ENCODE data around the gene OSBPL7.

Gene OSBPL7

GRCh38 chr17:47847341-47848197 is 26.0 kb upstream of the OSBPL7 start:
- no peak for DNase-seq

DNA sequence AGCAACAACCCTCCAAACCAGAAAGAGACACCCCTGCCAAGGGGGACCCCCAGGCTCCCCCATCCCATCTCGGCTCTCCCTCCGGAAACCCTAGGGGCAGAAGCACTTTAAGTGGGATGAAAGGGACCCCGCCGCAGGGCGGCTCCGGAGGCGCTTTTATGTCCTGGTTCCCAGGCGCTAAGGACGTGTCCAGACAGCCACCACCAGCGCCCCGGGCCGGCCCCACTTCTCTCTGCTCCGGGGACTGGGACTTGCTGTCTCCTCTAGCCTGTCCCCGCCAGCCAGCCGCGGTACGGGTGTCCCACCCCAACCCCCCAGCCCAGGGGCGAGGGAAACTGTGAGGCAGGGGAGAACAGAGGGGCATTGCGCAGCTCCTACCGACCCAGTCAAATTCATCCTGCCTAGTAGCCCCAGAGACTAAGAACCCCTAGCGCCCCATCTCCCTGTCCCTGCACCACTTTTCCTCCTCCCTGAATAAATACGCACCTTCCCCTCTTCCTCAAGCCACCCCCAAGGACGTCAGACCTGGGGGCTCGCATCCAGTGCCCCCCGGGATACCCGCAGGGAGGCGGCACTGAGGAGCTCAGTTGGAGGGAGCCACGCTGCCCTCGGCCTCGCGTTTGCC is 25.2 kb upstream of the OSBPL7 start:
- DNase-seq, result no peak

GRCh38 chr17:47845716-47846075 is 24.1 kb upstream of the OSBPL7 start:
- DNase-seq, result no peak

DNA sequence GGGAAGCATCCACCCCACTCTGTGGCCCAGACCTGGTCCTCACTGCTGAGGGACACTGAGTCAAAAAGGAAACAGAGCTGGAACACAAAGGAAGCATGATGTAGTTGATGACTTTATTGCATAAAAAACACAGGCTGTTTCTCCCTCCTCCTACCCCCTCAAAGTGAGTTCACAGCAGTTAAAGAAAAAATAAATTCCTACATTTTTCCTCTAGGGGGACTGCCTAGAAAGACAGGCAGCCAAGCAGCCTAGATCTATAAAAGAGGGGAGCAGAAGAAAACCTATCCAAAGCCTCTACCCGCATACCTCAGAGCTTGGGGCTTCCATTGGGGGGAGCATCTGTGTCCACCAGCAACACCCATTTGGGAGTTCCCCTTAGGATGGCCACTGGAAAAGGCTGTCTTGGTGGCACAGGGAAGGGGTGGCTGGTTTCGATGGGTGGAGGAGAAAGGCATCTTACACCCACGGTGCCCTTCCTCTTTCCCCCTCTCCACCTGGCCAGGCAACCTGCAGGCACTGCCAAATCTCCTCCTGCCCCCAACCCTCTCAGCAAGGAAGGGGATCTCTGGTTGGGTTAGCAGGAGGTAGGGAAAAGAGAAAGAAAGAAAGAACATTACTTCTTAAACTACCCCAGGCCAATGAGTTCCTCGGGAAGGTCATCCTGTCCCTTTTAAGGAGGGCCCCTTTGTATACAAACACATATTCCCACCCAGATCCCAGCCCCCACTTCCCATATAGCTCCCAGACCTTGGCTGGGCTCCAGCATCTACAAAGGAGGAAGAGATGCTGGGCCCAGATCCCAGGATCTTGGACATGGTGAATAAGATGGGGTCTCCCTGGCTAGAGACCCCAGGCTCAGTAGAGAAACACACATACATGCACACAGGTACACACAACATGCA is 23.5 kb upstream of the OSBPL7 start:
- DNase-seq, result no peak

DNA sequence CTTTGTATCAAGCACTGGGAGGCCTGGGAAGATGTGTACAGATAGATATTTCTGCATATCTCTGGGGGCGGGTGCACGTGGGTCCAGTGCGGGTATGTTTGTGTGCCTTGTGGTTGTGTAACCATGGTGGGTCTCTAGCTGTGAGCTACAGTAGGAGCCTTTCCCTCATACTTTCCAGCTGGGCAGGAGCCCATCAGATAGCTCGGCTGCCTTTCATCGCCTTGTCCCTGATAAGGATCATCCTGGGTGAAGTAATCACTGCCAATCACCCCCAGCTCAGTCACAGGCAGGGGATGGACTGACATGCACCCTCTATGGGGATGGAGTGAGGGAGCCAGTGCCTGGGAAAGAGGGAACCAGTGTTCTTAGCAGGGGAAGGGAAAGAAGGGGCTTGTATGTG is 22.6 kb upstream of the OSBPL7 start:
- no peak for DNase-seq

GRCh38 chr17:47843391-47843730 is 21.8 kb upstream of the OSBPL7 start:
- DNase-seq, result no peak

DNA sequence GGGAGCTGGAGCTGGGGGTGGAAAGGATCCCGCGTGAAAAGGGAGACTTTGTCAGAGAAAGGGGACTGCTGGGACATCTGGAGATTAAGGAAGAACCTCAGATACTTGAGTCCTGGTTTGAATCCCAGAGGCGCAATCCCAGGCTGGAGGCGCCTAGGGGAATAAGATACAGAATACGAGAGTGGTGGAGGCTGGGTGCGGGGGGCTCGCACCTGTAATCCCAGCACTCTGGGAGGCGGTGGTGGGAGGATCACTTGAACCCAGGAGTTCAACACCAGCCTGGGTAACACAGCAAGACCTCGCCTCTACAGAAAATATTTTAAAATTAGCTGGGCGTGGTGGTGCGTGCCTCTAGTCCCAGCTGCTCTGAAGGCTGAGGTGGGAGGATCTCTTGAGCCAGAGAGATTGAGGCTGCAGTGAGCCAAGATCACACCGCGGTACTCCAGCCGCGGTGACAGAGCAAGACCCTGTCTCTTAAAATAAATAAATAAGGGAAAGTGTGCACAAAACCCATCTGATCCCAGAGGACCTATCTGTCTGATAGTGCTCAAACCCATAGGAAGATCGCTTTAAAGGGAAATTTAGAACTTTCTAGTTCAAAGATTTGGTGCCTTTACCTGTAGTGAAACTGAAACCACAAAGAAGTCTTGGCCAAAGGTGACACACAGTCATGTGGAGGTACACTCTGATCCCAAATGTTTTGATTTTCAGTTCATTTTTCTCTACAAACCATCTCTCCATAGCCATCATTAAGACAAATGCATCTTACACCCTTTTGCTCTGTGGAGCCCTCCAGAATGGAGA is 20.1 kb upstream of the OSBPL7 start:
- no peak for DNase-seq

DNA sequence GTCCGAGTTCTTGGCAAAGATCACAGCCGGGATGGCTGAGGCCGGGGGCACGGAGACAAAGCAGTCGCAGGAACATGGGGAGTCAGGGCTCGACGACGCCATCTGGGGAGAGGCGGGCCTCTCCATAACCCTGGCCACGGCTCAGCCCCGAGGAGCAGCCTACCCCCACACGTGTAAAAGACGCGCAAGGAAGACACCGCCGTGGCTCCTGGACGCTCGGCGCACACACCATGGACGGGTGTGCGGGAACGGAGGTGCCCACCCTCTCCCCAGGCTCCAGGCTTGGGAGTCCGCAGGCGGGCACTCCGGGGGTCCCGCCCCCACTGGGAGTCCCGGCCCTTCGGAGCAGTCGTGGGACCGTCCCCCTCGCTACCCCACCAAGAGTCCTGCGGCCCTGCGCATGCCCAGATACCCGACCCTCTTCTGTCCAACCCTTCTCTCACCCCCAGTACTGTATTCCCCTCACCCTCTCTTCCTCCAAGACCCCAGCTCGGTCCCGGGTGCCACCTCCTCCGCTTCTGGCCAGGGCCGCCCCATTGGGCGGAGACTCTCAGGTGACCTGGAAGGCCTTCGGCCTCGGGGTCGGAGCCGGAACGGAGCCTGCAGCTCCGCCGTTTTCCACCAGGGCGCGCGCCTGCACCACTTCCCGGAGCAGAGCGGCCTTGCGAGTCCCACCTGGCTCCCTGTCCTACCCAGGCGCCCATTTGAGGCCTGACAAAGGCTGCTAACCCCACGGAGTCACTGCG is 19.3 kb upstream of the OSBPL7 start, which contains the start of gene SCRN2:
Gene SCRN2 (minus strand): TSS at position 532 of the 746 bp plus-strand sequence. CDS start 430 bp downstream, at position 102.
- DNase-seq, result peak; percentile 70

DNA sequence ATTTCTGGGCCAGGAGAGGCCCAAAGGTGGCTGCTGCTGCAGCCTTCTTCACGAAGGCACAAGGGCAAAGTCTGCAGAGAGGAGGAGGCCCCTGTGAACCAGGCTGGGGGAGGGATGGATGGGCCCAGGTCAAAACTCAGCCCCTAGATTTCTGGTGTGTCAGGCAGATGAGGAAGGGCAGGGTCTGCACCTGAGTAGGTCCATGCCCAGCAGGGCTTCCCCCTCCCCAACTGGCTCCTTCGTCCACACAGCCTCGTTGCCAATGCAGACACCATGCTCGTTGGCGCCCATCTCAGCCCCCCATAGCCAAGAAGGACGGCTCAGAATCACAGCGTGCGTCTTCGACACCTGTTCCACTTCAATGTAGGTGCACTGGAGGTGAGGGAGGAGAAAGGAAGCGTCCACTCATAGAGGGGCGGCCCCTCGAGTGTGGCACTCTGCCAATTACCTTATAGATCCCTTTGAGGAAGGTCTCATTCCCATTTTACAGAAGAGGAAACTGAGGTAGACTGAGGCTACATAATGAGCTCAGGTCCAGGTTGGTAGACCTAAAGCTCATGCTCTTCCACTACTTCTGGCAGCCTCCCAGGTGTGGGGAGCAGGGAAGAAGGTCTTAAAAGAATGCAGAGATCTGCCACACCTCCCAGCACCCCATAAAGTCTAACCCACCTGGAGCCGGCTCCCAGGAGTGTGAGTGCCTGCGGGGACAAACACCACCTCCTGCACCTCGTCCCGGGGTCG is 18.6 kb upstream of the OSBPL7 start:
- DNase-seq, result no peak

GRCh38 chr17:47839071-47839470 is 17.5 kb upstream of the OSBPL7 start:
- DNase-seq, result no peak

DNA sequence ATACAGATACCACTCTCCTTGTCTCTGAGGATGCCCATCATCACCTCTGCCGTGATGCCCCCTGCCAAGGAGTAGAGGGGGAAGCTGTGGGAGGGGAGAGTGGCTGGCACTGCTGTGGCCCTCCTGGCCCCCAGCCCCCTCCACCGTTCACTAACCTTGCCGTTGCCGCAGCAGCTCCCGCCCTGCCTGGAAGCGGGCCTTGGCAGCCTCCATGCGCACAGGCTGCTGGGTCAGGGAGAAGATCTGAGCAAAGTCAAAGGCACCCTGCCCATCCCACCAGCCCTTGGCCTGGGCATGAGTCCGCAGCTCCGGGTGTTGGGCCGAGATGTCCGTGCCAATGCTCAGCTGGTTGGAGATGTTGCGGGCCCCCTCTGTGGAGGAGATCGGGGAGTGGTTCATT is 17.0 kb upstream of the OSBPL7 start:
- DNase-seq, result no peak

DNA sequence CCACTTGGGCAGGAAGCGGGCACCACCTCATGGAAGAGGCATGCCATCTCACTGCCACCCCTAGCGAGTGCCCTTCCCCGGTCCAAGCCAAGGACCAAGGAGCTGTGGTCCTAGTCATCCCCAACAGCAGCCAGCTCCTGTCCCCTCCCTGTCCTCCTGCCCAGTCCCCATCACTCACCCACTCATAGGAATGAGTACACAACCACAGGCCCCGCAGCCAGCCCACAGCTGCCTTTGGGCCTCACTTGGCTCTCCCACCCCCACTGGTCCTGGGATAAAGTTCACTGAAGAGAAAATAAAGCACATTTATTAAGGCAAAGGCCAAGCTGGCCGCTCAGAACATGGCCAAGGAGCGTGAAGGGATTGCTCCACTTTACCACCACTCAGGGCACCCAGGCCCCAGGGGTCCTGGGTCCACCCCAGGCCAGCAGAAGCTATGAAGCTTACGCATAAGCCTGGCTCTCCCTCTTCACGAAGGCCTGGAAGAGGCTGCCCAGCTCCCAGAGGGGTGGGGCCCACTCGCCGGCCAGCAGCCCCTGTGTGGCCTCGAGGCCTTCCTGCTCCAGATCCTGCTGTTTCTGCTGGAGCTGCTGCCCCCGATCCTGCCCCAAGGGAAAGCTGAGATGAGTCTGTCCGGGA is 15.9 kb upstream of the OSBPL7 start:
- no peak for DNase-seq

GRCh38 chr17:47836601-47837000 is 15.0 kb upstream of the OSBPL7 start:
- no peak for DNase-seq

- no peak for DNase-seq
Measured at GRCh38 chr17:47834756-47835155, 13.2 kb upstream of the OSBPL7 start.

- no peak for DNase-seq
Measured at GRCh38 chr17:47831934-47832327, 10.3 kb upstream of the OSBPL7 start.

DNA sequence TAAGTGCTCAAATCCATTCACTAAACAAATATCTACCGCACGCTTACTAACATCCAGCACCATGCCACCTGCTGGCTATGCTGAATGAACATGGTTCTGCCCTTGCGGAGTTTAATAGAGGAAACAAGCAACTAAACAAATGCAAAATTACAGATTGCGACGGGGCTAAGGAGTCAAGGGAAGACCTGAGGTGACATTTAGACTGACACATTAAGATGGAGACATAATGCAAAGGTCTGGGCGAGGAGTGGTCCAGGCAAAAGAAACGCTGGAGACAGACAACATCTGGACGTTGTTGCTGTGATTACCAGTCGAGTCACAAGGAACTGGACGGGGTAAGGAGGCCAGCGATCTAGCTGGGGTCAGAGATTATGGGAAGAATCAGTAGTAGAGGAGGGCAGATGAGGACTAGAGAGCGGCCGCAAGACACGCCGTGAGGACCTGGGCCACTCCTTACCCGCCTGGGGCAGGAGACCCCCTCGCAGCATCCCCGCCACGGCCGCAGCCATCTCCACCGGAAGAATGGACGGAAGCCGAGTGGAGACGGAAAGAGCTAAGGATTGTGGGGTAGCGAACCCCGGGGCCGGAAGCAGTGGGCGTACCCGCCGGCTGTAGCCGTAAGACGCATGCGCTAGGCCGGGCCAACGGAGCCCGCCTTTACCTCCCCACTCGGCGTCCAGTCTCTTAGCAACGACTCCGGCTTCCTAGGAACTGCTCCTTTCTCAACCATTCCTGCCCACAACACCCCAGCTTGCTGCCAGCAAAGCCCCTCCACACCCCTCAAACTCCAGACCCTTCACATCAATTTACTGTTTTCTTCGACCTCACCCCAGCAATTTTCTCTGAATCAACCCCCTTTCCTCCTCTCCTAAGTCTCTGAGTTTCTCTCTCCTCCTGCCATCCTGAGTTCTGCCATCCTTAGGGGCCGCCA is 9.7 kb upstream of the OSBPL7 start, which contains the start of the genes LRRC46 and MRPL10:
Gene LRRC46 (plus strand): TSS at position 668 of the 931 bp plus-strand sequence. CDS start 320 bp downstream, outside the sequence.
Gene MRPL10 (minus strand): TSS at position 539 of the 931 bp plus-strand sequence. CDS start 30 bp downstream, at position 509.
- DNase-seq, result peak; percentile 80

- no peak for DNase-seq
Measured at GRCh38 chr17:47830396-47831002, 8.9 kb upstream of the OSBPL7 start.

- DNase-seq, result no peak
Measured at GRCh38 chr17:47829870-47830269, 8.3 kb upstream of the OSBPL7 start.

DNA sequence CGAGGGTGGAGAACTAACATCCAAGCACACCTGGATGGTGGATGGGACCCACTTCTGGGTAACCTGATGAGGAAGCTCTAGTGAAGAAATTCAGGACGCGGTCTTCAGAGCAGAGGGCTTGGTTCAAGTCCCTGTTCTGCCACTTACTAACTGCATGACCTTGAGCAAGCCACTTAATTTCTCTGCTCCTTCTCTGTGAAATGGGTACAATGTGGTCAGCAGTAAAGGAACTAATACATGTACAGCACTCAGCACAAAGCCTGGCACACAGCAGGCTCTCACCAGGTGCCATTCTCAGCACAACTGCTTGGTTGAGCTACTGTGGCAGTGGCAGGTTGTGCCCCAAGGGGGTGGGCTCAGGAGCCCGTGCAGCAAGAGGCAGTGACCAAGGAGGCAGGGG is 1.9 kb upstream of the OSBPL7 start:
- DNase-seq, result no peak
